ENCODE results near the gene LGR5. TPM values are rescaled to one million over a fixed set of nuclear protein-coding genes. Genes with fewer than 3 reads are reported as not detected.

LGR5 gene
- total and polyA plus RNA-seq, 2 of the 13 experiments (the other 11 are each of a cell fraction or from before 2014, with no cell fraction given), result 37.0 to 121 TPM

DNA sequence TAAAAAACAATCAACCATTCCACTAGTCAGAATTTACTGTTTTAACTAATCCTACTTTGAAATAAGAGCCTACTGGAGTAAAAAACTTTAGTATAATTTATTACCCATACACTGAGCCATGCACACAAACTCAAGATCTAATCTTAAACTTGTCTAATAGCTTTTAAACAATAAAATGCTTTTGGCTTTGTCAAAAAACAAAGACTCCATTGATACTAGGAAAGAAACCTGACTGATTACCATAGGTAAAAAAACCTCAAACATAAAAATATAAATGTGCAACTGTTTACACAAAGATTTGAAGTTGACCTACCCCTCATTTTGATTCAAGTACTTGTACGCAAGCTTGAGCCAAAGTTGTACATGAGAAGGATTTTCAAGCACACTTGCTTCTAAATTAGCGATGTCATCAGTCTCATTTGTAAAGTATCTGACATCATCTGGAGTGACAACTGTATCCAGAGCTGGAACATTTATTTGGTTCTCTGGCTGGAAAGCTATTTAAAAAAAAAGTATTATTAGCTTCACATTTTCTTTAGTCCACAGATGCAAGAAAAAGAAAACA lies 187.9 kb downstream of the LGR5 start (continued):
- TF ChIP-seq, protein P1, sequence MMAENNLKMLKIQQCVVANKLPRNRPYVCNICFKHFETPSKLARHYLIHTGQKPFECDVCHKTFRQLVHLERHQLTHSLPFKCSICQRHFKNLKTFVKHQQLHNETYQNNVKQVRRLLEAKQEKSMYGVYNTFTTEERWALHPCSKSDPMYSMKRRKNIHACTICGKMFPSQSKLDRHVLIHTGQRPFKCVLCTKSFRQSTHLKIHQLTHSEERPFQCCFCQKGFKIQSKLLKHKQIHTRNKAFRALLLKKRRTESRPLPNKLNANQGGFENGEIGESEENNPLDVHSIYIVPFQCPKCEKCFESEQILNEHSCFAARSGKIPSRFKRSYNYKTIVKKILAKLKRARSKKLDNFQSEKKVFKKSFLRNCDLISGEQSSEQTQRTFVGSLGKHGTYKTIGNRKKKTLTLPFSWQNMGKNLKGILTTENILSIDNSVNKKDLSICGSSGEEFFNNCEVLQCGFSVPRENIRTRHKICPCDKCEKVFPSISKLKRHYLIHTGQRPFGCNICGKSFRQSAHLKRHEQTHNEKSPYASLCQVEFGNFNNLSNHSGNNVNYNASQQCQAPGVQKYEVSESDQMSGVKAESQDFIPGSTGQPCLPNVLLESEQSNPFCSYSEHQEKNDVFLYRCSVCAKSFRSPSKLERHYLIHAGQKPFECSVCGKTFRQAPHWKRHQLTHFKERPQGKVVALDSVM (CRISPR knock-in tag; IDR thresholded peaks at IDR 0.05), result no peak
- TF ChIP-seq ASH2L (IDR thresholded peaks at IDR 0.05; ENCODE audit: insufficient read length, low read depth, low read length), result no peak
- no peak for TF ChIP-seq HES4 (CRISPR knock-in tag; IDR thresholded peaks at IDR 0.05; ENCODE audit: borderline replicate concordance)
- TF ChIP-seq FOXK2 (IDR thresholded peaks at IDR 0.05), result no peak
- no peak for TF ChIP-seq NFIB (CRISPR knock-in tag; IDR thresholded peaks at IDR 0.05; ENCODE audit: borderline replicate concordance)

Other genes with a start within 250 kb of the LGR5 start
- gene ZFC3H1, start 224.1 kb downstream of the LGR5 start, total RNA-seq (2016; rRNA removed; fragmentation: Illumina TruSeq; extraction: Trizol), result 8.9 and 17.1 TPM in 2 replicates
- gene ZFC3H1, start 224.1 kb downstream of the LGR5 start, polyA plus RNA-seq (2011; rRNA removed), result 31.4 and 38.3 TPM in 2 replicates
- gene THAP2, start 224.5 kb downstream of the LGR5 start, total RNA-seq (2016; rRNA removed; fragmentation: Illumina TruSeq; extraction: Trizol), result 6.2 and 7.3 TPM in 2 replicates
- gene THAP2, start 224.5 kb downstream of the LGR5 start, polyA plus RNA-seq (2011; rRNA removed), result 5.0 and 5.2 TPM in 2 replicates
- gene TMEM19, start 246.3 kb downstream of the LGR5 start, total RNA-seq (2016; rRNA removed; fragmentation: Illumina TruSeq; extraction: Trizol), result 21.9 and 22.5 TPM in 2 replicates
- gene TMEM19, start 246.3 kb downstream of the LGR5 start, polyA plus RNA-seq (2011; rRNA removed), result 12.0 and 16.9 TPM in 2 replicates